BJ (cell line): ENCODE data around the gene SH3RF1. TPM values are rescaled to one million over a fixed set of nuclear protein-coding genes. Genes with fewer than 3 reads are reported as not detected.

Source experiments
- CTCF ChIA-PET: fragments of 350-600 bp; formaldehyde crosslinking; extraction: SDS; loops from one replicate; lab custom pipeline; 2021; ENCODE audit warnings: antibody characterized with exemption, inconsistent platforms; lab: Yijun Ruan, JAX
- POLR2A ChIA-PET: fragments of 300-600 bp; sonication (Branson Sonifier 250); formaldehyde crosslinking; extraction: SDS; loops from one replicate; lab custom pipeline; 2021; ENCODE audit warnings: antibody characterized with exemption; lab: Charles Lee
- DNase-seq: peaks from one replicate; pipeline ENCODE4 v3.0.0-alpha.2; 2011; ENCODE audit warnings: low read depth
- H3K27me3 ChIP-seq: 2 replicates; pipeline ENCODE4 v1.6.0; 2011; ENCODE audit warnings: low read length; ENCODE audit not compliant: control insufficient read depth, insufficient read depth
- H3K36me3 ChIP-seq: 2 replicates; pipeline ENCODE4 v1.5.1; 2011; ENCODE audit warnings: low read length; ENCODE audit not compliant: control insufficient read depth, insufficient read depth
- H3K4me3 ChIP-seq: 2 replicates; pipeline ENCODE4 v1.5.1; 2011; ENCODE audit warnings: low read depth, mild to moderate bottlenecking, control low read depth, low read length
- polyA plus RNA-seq: library from polyadenylated mRNA; depleted of rRNA; stranded (reverse); fragments of >200 nt; gene quantifications from 2 replicates; pipeline ENCODE4 v1.2.3, GENCODE V29; 2011
- TF ChIP-seq, protein P1 (sequence below): IDR thresholded peaks from 2 replicates; pipeline ENCODE4 v1.5.1; 2011; ENCODE audit warnings: low read depth, mild to moderate bottlenecking, control low read depth, inconsistent platforms, low read length, moderate library complexity; ENCODE audit not compliant: insufficient read depth

The SH3RF1 gene
- polyA plus RNA-seq, 1 experiment = 38.8 TPM

GRCh38 chr4:169252339-169253112 lies 18.2 kb downstream of the SH3RF1 start:
- Histone ChIP-seq H3K36me3 (peaks cover 1% of the 10 kb centered on the region), H3K27me3 (no peaks in the 10 kb centered on the region), H3K4me3 (no peak overlapping the region)
- ChIA-PET POLR2A (no interaction called here), CTCF (interaction anchor here (0.9 kb wide), 1 partner anchor 15 kb away, joined by 3 read pairs; no protein-coding TSS in a partner anchor)
- no peak for DNase-seq
- TF ChIP-seq, protein P1, sequence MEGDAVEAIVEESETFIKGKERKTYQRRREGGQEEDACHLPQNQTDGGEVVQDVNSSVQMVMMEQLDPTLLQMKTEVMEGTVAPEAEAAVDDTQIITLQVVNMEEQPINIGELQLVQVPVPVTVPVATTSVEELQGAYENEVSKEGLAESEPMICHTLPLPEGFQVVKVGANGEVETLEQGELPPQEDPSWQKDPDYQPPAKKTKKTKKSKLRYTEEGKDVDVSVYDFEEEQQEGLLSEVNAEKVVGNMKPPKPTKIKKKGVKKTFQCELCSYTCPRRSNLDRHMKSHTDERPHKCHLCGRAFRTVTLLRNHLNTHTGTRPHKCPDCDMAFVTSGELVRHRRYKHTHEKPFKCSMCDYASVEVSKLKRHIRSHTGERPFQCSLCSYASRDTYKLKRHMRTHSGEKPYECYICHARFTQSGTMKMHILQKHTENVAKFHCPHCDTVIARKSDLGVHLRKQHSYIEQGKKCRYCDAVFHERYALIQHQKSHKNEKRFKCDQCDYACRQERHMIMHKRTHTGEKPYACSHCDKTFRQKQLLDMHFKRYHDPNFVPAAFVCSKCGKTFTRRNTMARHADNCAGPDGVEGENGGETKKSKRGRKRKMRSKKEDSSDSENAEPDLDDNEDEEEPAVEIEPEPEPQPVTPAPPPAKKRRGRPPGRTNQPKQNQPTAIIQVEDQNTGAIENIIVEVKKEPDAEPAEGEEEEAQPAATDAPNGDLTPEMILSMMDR = no peak

GRCh38 chr4:169251291-169252235 lies 19.2 kb downstream of the SH3RF1 start:
- ChIA-PET CTCF (interaction anchor here (0.9 kb wide), 1 partner anchor 12 kb away, joined by 3 read pairs; no protein-coding TSS in a partner anchor), POLR2A (no interaction called here)
- Histone ChIP-seq H3K36me3 (peaks cover 1% of the 10 kb centered on the region), H3K4me3 (no peak overlapping the region), H3K27me3 (no peaks in the 10 kb centered on the region)
- no peak for DNase-seq
- TF ChIP-seq, protein P1 = no peak

DNA sequence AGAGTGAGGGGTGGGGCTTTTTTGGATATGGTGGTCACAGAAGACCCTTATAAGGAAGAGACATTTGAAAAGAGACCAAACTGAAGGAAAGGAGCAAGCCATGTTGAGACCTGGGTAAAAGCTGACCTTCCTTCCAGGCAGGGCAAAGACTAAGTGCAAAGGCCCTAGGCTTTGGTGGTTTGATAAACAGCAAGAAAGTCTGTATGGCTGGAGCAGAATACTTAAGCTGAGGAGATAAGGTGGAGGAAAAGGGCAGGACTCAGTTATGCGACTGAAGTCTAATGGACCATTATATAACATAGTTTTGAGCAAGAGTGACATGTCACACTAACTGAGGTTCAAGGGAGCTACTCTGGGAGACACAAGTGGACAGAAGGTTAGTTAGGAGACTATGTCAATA lies 20.0 kb downstream of the SH3RF1 start:
- no peak for DNase-seq
- Histone ChIP-seq H3K36me3 (peaks cover 1% of the 10 kb centered on the region), H3K4me3 (no peak overlapping the region), H3K27me3 (no peaks in the 10 kb centered on the region)
- TF ChIP-seq, protein P1 = no peak
- CTCF ChIA-PET = interaction anchor here (0.9 kb wide), 1 partner anchor 11 kb away, joined by 3 read pairs; no protein-coding TSS in a partner anchor
- POLR2A ChIA-PET = no interaction called here

GRCh38 chr4:169249999-169250398 lies 20.8 kb downstream of the SH3RF1 start:
- Histone ChIP-seq H3K4me3 (no peak overlapping the region), H3K27me3 (no peaks in the 10 kb centered on the region), H3K36me3 (peaks cover 1% of the 10 kb centered on the region)
- ChIA-PET POLR2A (no interaction called here), CTCF (interaction anchor here (0.7 kb wide), 1 partner anchor 89 kb away, joined by 3 read pairs; no protein-coding TSS in a partner anchor)
- TF ChIP-seq, protein P1 = no peak
- no peak for DNase-seq
